ENCODE data around the gene ANGEL2. TPM values are rescaled to one million over a fixed set of nuclear protein-coding genes. Genes with fewer than 3 reads are reported as not detected.

ANGEL2 gene
- total and polyA plus RNA-seq, 2 of the 4 experiments (the other 2 are of a cell fraction) = 13.4 to 44.1 TPM

DNA sequence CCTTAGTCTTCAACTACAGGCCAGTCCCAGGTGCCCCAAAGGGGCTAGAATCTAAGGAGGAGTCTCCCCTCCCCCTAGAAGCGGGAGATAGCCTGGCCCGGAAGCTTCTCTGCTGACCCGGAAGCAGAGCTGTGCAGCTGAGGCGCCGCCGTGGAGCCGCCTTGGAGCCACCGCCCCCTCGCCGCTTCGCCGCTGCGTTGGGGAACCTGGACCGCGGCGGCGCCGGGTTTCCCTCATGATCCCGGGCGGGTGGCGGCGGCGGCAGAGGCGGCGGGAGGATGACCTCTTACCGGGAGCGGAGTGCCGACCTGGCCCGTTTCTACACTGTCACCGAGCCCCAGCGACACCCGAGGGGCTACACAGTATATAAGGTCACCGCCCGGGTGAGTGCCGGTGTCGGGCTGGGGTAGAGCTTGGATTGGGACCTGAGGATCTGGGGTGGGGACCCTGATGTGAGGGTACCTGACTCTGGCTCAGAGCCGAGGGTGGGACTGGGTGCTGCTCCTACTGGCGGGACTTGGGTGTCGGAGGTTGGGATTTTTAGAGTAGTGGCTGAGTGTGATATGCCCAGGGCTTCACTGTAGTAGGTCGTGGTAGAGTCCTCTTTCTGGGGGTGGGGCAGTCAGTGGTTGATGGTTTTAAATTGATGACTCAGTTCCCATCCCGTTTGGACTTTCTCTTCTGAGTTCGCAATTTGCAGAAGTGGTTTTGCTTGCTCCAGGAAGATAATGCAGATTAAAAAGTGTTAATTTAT is 35.6 kb upstream of the ANGEL2 start, which contains the start of gene RPS6KC1:
Gene RPS6KC1 (plus strand): TSS at position 115 of the 754 bp plus-strand sequence. CDS start 164 bp downstream, at position 279.
- Histone ChIP-seq H2BK15ac (ENCODE audit: low read depth, low read length) (peak within 1 kb of the TSS; percentile 51; the same call in 1 of the 3 replicates), H3K4ac (ENCODE audit: low read depth, low read length) (peak within 1 kb of the TSS; percentile 95), H3K14ac (replicated peaks; ENCODE audit: low read depth, low read length) (peak within 1 kb of the TSS; percentile 83), H3K4me3 (ENCODE audit: insufficient read depth, low read depth, low read length) (peak within 1 kb of the TSS; percentile 85), H2BK120ac (ENCODE audit: low read depth, low read length) (peak within 1 kb of the TSS; percentile 41), H3K9ac (ENCODE audit: low read depth, low read length) (peak within 1 kb of the TSS; percentile 75), H3K27me3 (ENCODE audit: control insufficient read depth, insufficient read depth, low read length) (no peaks in the 10 kb centered on the region), H3K23ac (ENCODE audit: low read depth, low read length) (peak within 1 kb of the TSS; percentile 33), H2AK9ac (replicated peaks; ENCODE audit: low read depth, low read length, poor library complexity) (peak within 1 kb of the TSS; percentile 84), H3K18ac (ENCODE audit: low read depth, low read length) (peak within 1 kb of the TSS; percentile 81), H3K4me1 (ENCODE audit: control insufficient read depth, insufficient read depth, low read length) (peaks cover 2% of the 10 kb centered on the region; the same call in 1 of the 2 replicates), H3K36me3 (ENCODE audit: control insufficient read depth, insufficient read depth, low read length) (no peaks in the 10 kb centered on the region), H4K5ac (ENCODE audit: low read depth, low read length) (peak within 1 kb of the TSS; percentile 100), H4K91ac (ENCODE audit: insufficient read depth, low read depth, low read length) (peak within 1 kb of the TSS; percentile 91), H4K20me1 (ENCODE audit: insufficient read depth, low read length) (peaks cover 7% of the 10 kb centered on the region; the same call in 1 of the 2 replicates), H2AK5ac (ENCODE audit: low read depth, low read length) (peak within 1 kb of the TSS; percentile 82), H3K4me2 (ENCODE audit: low read depth, low read length) (peak within 1 kb of the TSS; percentile 89), H4K8ac (ENCODE audit: low read depth in 2 of 2, low read length in 2 of 2) (peak within 1 kb of the TSS; percentile 100), H3K56ac (ENCODE audit: extremely low read depth, insufficient read depth, low read length) (peak within 1 kb of the TSS; percentile 58), H3K27ac (ENCODE audit: insufficient read depth, low read length) (peak within 1 kb of the TSS; percentile 88), H3K79me1 (ENCODE audit: low read depth in 1 of 2, low read length in 2 of 2) (peaks cover 4 to 31% of the 10 kb centered on the region in 2 experiments), H3K9me1 (ENCODE audit: insufficient read depth, low read length) (peaks cover 6% of the 10 kb centered on the region), H3K9me3 (ENCODE audit: control insufficient read depth, insufficient read depth, low read length) (no peaks in the 10 kb centered on the region), H2BK20ac (ENCODE audit: low read depth, low read length) (peak within 1 kb of the TSS; percentile 38; the same call in 1 of the 2 replicates), H2BK5ac (ENCODE audit: low read depth, low read length, poor library complexity, severe bottlenecking) (peak within 1 kb of the TSS; percentile 71), H2AFZ (replicated peaks; ENCODE audit: low read length, poor library complexity) (peak within 1 kb of the TSS; percentile 99)
- in situ Hi-C loops (cut with MboI; ENCODE audit: low sequenced_read_pairs) = no loop called here
- peak; percentile 98 for ATAC-seq (ENCODE audit: low read depth)
- ChIA-PET POLR2A (ENCODE audit: unreplicated experiment) (no interaction called here), CTCF (no interaction called here)
- no TSS peak for BruUV-seq (replicated peaks)
- intact Hi-C loops (cut with micrococcal nuclease) = loop anchor here (5.0 kb wide), 1 partner anchor 34 kb away; the partner anchor contains the start of gene ANGEL2
- 1% methylated on average over 33 of the region's 42 CpGs; no CpG with 5 or more reads in 1 of the 2 experiments for WGBS, 2 experiments (ENCODE audit: extremely low coverage in 2 of 2, insufficient read length in 1 of 2)
- TF ChIP-seq NFE2L2 (IDR thresholded peaks at IDR 0.05; ENCODE audit: low read depth, low read length) (no peak), MAFK (IDR thresholded peaks at IDR 0.05; ENCODE audit: low read depth, low read length) (peak; percentile 62), BHLHE40 (IDR thresholded peaks at IDR 0.05; ENCODE audit: low read depth, low read length) (no peak), MAZ (IDR thresholded peaks at IDR 0.05; ENCODE audit: borderline replicate concordance, low read depth, low read length) (peak; percentile 58; the same call in 1 of the 2 replicates), MXI1 (IDR thresholded peaks at IDR 0.05; ENCODE audit: borderline replicate concordance, low read depth, low read length) (peak; percentile 50; the same call in 1 of the 2 replicates)
- dilution Hi-C loops (cut with HindIII; ENCODE audit: low sequenced_read_pairs, unreplicated experiment) = no loop called here
- peak; percentile 75 for DNase-seq
